Measurements from ENCODE around the gene MRPS2. TPM values are rescaled to one million over a fixed set of nuclear protein-coding genes. Genes with fewer than 3 reads are reported as not detected.

Gene MRPS2
- total and polyA plus RNA-seq, 4 donors = 10.9 to 71.8 (median 31.5) TPM

DNA sequence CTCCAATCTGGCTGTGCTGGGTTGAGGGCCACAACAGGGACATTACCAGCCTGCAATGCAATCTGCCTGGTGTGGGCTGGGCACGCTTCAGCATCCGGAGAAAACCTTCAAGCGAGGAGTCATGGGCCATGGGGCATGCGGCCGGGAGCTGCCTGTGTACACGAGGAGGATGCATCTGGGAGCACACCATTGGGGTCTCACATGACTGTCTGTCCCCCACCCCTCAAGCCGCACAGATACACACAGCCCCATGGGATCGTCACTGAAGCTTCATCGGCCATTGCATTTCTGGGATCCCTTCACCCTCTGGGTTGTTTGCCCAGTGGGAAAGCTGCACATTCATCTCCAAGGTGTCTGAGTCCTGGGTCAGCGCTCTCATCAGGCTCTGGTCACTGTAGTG, 30.6 kb downstream of the MRPS2 start:
- 92% methylated on average over 10 of the region's 10 CpGs for WGBS
- TF ChIP-seq FOXA2 (IDR thresholded peaks at IDR 0.05) (no peak), SP1 (IDR thresholded peaks at IDR 0.05) (no peak), RAD21 (IDR thresholded peaks at IDR 0.05) (no peak), RXRA (IDR thresholded peaks at IDR 0.05) (no peak), GABPA (IDR thresholded peaks at IDR 0.05 in 1 of 2, conservative IDR thresholded peaks at IDR 0.05 in 1 of 2) (no peak), NR2F2 (IDR thresholded peaks at IDR 0.05) (no peak), TAF1 (conservative IDR thresholded peaks at IDR 0.05) (no peak), YY1 (IDR thresholded peaks at IDR 0.05) (no peak)
- TF ChIP-seq, protein P1, sequence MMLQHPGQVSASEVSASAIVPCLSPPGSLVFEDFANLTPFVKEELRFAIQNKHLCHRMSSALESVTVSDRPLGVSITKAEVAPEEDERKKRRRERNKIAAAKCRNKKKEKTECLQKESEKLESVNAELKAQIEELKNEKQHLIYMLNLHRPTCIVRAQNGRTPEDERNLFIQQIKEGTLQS (IDR thresholded peaks at IDR 0.05) = no peak
- TF ChIP-seq, protein P2, sequence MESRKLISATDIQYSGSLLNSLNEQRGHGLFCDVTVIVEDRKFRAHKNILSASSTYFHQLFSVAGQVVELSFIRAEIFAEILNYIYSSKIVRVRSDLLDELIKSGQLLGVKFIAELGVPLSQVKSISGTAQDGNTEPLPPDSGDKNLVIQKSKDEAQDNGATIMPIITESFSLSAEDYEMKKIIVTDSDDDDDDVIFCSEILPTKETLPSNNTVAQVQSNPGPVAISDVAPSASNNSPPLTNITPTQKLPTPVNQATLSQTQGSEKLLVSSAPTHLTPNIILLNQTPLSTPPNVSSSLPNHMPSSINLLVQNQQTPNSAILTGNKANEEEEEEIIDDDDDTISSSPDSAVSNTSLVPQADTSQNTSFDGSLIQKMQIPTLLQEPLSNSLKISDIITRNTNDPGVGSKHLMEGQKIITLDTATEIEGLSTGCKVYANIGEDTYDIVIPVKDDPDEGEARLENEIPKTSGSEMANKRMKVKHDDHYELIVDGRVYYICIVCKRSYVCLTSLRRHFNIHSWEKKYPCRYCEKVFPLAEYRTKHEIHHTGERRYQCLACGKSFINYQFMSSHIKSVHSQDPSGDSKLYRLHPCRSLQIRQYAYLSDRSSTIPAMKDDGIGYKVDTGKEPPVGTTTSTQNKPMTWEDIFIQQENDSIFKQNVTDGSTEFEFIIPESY (IDR thresholded peaks at IDR 0.05) = no peak
- TF ChIP-seq, protein P3, sequence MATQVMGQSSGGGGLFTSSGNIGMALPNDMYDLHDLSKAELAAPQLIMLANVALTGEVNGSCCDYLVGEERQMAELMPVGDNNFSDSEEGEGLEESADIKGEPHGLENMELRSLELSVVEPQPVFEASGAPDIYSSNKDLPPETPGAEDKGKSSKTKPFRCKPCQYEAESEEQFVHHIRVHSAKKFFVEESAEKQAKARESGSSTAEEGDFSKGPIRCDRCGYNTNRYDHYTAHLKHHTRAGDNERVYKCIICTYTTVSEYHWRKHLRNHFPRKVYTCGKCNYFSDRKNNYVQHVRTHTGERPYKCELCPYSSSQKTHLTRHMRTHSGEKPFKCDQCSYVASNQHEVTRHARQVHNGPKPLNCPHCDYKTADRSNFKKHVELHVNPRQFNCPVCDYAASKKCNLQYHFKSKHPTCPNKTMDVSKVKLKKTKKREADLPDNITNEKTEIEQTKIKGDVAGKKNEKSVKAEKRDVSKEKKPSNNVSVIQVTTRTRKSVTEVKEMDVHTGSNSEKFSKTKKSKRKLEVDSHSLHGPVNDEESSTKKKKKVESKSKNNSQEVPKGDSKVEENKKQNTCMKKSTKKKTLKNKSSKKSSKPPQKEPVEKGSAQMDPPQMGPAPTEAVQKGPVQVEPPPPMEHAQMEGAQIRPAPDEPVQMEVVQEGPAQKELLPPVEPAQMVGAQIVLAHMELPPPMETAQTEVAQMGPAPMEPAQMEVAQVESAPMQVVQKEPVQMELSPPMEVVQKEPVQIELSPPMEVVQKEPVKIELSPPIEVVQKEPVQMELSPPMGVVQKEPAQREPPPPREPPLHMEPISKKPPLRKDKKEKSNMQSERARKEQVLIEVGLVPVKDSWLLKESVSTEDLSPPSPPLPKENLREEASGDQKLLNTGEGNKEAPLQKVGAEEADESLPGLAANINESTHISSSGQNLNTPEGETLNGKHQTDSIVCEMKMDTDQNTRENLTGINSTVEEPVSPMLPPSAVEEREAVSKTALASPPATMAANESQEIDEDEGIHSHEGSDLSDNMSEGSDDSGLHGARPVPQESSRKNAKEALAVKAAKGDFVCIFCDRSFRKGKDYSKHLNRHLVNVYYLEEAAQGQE (IDR thresholded peaks at IDR 0.05) = no peak
- TF ChIP-seq, protein P4, sequence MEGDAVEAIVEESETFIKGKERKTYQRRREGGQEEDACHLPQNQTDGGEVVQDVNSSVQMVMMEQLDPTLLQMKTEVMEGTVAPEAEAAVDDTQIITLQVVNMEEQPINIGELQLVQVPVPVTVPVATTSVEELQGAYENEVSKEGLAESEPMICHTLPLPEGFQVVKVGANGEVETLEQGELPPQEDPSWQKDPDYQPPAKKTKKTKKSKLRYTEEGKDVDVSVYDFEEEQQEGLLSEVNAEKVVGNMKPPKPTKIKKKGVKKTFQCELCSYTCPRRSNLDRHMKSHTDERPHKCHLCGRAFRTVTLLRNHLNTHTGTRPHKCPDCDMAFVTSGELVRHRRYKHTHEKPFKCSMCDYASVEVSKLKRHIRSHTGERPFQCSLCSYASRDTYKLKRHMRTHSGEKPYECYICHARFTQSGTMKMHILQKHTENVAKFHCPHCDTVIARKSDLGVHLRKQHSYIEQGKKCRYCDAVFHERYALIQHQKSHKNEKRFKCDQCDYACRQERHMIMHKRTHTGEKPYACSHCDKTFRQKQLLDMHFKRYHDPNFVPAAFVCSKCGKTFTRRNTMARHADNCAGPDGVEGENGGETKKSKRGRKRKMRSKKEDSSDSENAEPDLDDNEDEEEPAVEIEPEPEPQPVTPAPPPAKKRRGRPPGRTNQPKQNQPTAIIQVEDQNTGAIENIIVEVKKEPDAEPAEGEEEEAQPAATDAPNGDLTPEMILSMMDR (IDR thresholded peaks at IDR 0.05; ENCODE audit: low read depth, low read length, missing input control) = no peak
- TF ChIP-seq, protein P5, sequence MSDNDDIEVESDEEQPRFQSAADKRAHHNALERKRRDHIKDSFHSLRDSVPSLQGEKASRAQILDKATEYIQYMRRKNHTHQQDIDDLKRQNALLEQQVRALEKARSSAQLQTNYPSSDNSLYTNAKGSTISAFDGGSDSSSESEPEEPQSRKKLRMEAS (IDR thresholded peaks at IDR 0.05) = no peak
- H3K36me3 ChIP-seq (ENCODE audit: control insufficient read depth in 4 of 4, insufficient read depth in 3 of 4, low read depth in 1 of 4, low read length in 3 of 4) = no peaks in the 10 kb centered on the region
- no peak overlapping the region for H3K4me3 ChIP-seq (ENCODE audit: low read depth in 1 of 3, low read length in 3 of 3)
- no peak overlapping the region for H3K9ac ChIP-seq (ENCODE audit: low read depth in 1 of 2, low read length in 2 of 2)
- no peak overlapping the region for H3K27ac ChIP-seq (ENCODE audit: low read depth in 1 of 2, low read length in 2 of 2)
- DNase-seq (ENCODE audit: low spot score) = no peak
- H3K27me3 ChIP-seq (ENCODE audit: control insufficient read depth in 4 of 4, insufficient read depth in 4 of 4, low read length in 3 of 4) = peaks cover 0 to 4% (median 0%) of the 10 kb centered on the region in 4 donors
- peaks cover 0 to 2% (median 0%) of the 10 kb centered on the region in 4 donors for H3K9me3 ChIP-seq (ENCODE audit: control insufficient read depth in 4 of 4, low read length in 3 of 4)
- H3K4me1 ChIP-seq (ENCODE audit: control insufficient read depth in 4 of 4, insufficient read depth in 4 of 4, low read length in 3 of 4) = no peaks in the 10 kb centered on the region

DNA sequence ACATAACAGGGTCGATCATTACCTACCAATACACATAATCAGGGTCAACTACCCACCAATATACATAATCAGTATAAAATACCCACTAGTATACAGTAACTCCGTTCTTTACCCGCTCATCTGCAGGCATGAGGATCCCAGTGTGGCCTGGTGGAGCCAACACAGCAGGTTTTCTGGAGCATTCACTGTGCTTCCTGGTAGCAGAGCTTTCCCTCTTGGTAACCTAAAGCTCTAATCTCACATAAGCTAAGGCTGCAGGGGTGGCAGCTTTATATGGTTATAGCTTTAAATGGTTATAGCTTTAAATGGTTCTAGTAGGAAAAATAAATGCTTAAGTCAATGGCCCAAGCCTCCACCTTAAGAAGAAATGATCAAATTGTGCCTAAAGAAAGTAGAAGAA, 32.6 kb downstream of the MRPS2 start:
- H3K36me3 ChIP-seq (ENCODE audit: control insufficient read depth in 4 of 4, insufficient read depth in 3 of 4, low read depth in 1 of 4, low read length in 3 of 4) = no peaks in the 10 kb centered on the region
- no peak overlapping the region for H3K4me3 ChIP-seq (ENCODE audit: low read depth in 1 of 3, low read length in 3 of 3)
- H3K4me1 ChIP-seq (ENCODE audit: control insufficient read depth in 4 of 4, insufficient read depth in 4 of 4, low read length in 3 of 4) = no peaks in the 10 kb centered on the region
- DNase-seq (ENCODE audit: low spot score) = no peak
- H3K9me3 ChIP-seq (ENCODE audit: control insufficient read depth in 4 of 4, low read length in 3 of 4) = peaks cover 0 to 2% (median 0%) of the 10 kb centered on the region in 4 donors
- TF ChIP-seq SP1 (IDR thresholded peaks at IDR 0.05) (no peak), YY1 (IDR thresholded peaks at IDR 0.05) (no peak), RXRA (IDR thresholded peaks at IDR 0.05) (no peak), NR2F2 (IDR thresholded peaks at IDR 0.05) (no peak)
- TF ChIP-seq, protein P1 (IDR thresholded peaks at IDR 0.05) = no peak
- TF ChIP-seq, protein P4 (IDR thresholded peaks at IDR 0.05; ENCODE audit: low read depth, low read length, missing input control) = no peak
- TF ChIP-seq, protein P5 (IDR thresholded peaks at IDR 0.05) = no peak
- TF ChIP-seq, protein P2 (IDR thresholded peaks at IDR 0.05) = no peak
- WGBS = 89% methylated on average over 3 of the region's 3 CpGs
- H3K27ac ChIP-seq (ENCODE audit: low read depth in 1 of 2, low read length in 2 of 2) = no peak overlapping the region
- no peak overlapping the region for H3K9ac ChIP-seq (ENCODE audit: low read depth in 1 of 2, low read length in 2 of 2)
- H3K27me3 ChIP-seq (ENCODE audit: control insufficient read depth in 4 of 4, insufficient read depth in 4 of 4, low read length in 3 of 4) = peaks cover 0 to 4% (median 0%) of the 10 kb centered on the region in 4 donors

Data from liver (tissue), 9 donors.